ENCODE results near the gene IL24.

IL24 gene

GRCh38 chr1:206925106-206925736, 28.0 kb downstream of the IL24 start:
- DNase-seq (ENCODE audit: low read depth) = no peak

- DNase-seq (ENCODE audit: low read depth) = no peak
These were observed 29.0 kb downstream of the IL24 start for GRCh38 chr1:206926286-206926685.

- DNase-seq (ENCODE audit: low read depth) = no peak
These were observed 32.3 kb downstream of the IL24 start for GRCh38 chr1:206929524-206929923.

- no peak for DNase-seq (ENCODE audit: low read depth)
These were observed 33.1 kb downstream of the IL24 start for GRCh38 chr1:206930210-206930798.

- no peak for DNase-seq (ENCODE audit: low read depth)
These were observed 34.5 kb downstream of the IL24 start for GRCh38 chr1:206931709-206932108.

- DNase-seq (ENCODE audit: low read depth) = no peak
These were observed 34.9 kb downstream of the IL24 start for GRCh38 chr1:206932177-206932576.

- DNase-seq (ENCODE audit: low read depth) = peak; percentile 23
These were observed 36.2 kb downstream of the IL24 start for GRCh38 chr1:206933333-206933945.

- peak; percentile 47 for DNase-seq (ENCODE audit: low read depth)
These were observed 38.3 kb downstream of the IL24 start for GRCh38 chr1:206935491-206936067.

GRCh38 chr1:206937425-206937824, 40.2 kb downstream of the IL24 start:
- DNase-seq (ENCODE audit: low read depth) = no peak

- no peak for DNase-seq (ENCODE audit: low read depth)
These were observed 41.9 kb downstream of the IL24 start for GRCh38 chr1:206939131-206939530.

- no peak for DNase-seq (ENCODE audit: low read depth)
These were observed 42.8 kb downstream of the IL24 start for GRCh38 chr1:206939841-206940587.

GRCh38 chr1:206940588-206940936, 43.3 kb downstream of the IL24 start:
- no peak for DNase-seq (ENCODE audit: low read depth)

GRCh38 chr1:206941766-206942418, 44.6 kb downstream of the IL24 start:
- no peak for DNase-seq (ENCODE audit: low read depth)

- DNase-seq (ENCODE audit: low read depth) = no peak
These were observed 47.5 kb downstream of the IL24 start for GRCh38 chr1:206944703-206945102.

GRCh38 chr1:206945779-206946178, 48.5 kb downstream of the IL24 start:
- DNase-seq (ENCODE audit: low read depth) = no peak

GRCh38 chr1:206946261-206946660, 49.0 kb downstream of the IL24 start, which contains the start of gene PIGR:
PIGR (minus strand) TSS chr1:206946466; CDS start chr1:206940531, 5,935 bp downstream.
- no peak for DNase-seq (ENCODE audit: low read depth)

- DNase-seq (ENCODE audit: low read depth) = no peak
These were observed 50.0 kb downstream of the IL24 start for GRCh38 chr1:206947255-206947654.

- no peak for DNase-seq (ENCODE audit: low read depth)
These were observed 52.0 kb downstream of the IL24 start for GRCh38 chr1:206949208-206949607.

- DNase-seq (ENCODE audit: low read depth) = no peak
These were observed 52.4 kb downstream of the IL24 start for GRCh38 chr1:206949641-206950040.

- no peak for DNase-seq (ENCODE audit: low read depth)
These were observed 54.3 kb downstream of the IL24 start for GRCh38 chr1:206951318-206952100.

GRCh38 chr1:206952171-206952570, 54.9 kb downstream of the IL24 start:
- no peak for DNase-seq (ENCODE audit: low read depth)

Data from EH (cell line).